ENCODE results near the gene GPR89A.

GRCh38 chr1:145707183-145707867, 99.5 kb downstream of the GPR89A start, which contains the start of gene PDZK1:
- TF ChIP-seq, protein P1, sequence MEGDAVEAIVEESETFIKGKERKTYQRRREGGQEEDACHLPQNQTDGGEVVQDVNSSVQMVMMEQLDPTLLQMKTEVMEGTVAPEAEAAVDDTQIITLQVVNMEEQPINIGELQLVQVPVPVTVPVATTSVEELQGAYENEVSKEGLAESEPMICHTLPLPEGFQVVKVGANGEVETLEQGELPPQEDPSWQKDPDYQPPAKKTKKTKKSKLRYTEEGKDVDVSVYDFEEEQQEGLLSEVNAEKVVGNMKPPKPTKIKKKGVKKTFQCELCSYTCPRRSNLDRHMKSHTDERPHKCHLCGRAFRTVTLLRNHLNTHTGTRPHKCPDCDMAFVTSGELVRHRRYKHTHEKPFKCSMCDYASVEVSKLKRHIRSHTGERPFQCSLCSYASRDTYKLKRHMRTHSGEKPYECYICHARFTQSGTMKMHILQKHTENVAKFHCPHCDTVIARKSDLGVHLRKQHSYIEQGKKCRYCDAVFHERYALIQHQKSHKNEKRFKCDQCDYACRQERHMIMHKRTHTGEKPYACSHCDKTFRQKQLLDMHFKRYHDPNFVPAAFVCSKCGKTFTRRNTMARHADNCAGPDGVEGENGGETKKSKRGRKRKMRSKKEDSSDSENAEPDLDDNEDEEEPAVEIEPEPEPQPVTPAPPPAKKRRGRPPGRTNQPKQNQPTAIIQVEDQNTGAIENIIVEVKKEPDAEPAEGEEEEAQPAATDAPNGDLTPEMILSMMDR (conservative IDR thresholded peaks at IDR 0.05): no peak
- no peak for TF ChIP-seq ZFX (IDR thresholded peaks at IDR 0.05)
